HG03378 (cell line): ENCODE measurements around the gene ISX.

Experiments used
- ATAC-seq: cut with Tn5 transposase; IDR thresholded peaks from one replicate; pipeline ENCODE4 v1.9.1; 2021; ENCODE audit warnings: mild to moderate bottlenecking, moderate library complexity; ENCODE audit not compliant: unreplicated experiment

Gene ISX

DNA sequence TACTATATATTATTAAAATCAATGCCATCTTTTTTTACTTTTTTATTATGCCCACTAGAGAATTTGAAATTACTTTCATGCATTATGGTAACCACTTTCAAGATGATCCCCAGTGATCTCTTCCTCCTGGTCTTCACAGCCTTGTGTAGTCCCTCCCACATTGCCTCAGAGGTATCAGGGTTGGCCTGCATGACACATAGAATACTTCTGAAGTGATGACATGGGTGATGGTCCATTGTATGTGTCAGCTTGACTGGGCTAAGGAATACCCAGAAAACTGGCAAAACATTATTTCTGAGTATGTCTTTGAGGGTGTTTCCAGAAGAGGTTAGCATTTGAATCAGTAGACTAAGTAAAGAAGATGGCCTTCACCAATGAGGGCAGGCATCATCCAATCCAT is 14.2 kb upstream of the ISX start:
- ATAC-seq = no peak

DNA sequence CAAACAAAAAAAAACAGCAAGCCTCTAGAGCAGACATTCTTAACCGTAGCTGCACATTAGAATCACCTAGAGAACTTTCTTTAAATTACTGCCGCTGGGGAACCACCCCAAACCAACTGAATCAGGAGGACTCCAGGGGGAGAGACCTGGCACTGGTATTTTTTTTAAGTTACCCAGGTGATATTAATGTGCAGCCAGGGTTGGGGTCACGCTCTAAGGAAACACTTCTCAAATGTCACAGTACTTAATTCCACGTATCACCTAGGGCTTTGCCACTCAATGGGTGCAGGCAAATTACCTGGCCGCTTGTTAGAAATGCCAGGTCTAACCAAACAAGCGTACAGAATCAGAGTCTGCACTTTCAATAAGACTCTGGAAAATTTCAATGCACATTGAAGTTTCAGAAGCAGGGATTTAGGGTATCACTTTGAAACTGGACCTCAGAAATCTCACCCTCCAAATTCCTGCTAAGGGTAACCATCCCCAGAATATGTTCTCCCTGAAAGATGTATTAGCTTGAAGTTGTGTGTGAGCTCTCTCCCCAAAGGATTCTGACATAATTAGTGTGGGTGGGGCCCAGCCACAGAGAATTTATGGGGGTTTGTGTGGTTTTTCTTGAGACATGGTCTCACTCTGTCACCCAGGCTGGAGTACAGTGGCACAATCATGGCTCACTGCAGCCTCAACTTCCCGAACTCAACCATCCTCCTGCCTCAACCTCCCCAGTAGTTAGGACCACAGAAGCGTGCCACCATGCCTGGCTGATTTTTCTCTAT is 12.7 kb upstream of the ISX start:
- no peak for ATAC-seq

DNA sequence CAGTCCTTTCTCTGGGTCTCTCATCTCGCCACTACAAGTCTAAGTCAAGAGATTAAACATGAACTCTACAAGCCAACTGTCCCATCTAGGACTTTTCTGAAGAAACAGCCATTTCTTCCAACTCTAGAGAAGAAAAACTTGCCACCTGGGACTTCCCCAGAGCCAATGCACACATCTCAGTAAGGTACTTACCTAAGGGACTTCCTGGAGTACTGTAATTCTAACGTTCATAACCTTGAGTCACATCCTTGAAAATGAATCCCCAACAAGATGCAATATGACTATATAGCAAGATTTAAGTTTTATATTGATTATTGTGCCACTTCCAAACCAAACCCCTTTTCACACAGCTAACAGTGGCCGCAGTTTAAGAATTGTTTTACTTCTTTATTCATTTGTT is 11.9 kb upstream of the ISX start:
- ATAC-seq = no peak

DNA sequence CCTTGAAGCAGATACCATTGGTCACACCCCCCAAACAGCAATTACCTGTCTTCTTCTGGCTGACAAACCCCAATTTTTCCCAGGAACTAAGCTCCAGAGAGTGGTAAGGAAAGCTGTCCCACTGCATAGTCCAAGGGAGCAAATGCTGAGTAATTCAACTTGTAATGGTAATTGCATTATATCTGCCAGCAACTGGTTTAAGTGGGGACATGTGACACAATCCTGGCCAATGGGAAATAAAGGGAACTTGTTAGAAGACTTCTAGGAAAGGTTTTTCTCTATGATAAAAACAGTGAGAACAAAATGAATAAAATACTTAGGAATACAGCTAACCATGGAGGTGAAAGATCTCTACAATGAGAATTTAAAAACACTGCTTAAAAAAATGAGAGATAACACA is 9.5 kb upstream of the ISX start:
- ATAC-seq = no peak

DNA sequence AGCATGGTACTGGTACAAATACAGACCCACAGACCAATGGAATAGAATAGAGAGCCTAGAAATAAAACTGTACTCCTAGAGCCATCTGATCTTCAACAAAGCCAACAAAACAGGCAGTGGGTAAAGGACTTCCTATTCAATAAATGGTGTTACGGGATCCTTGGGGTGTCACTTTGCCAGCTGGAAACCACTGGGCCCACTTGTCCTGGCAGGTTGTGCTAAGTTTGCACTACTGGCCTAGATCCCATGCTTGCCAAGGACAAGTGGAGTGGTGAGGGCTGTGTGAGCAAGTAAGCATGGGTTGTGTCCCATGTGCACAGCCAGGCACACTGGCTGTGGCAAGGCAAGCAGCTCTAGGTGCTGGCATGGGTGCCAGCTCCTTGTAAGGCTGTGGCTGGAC is 8.8 kb upstream of the ISX start:
- ATAC-seq = no peak

DNA sequence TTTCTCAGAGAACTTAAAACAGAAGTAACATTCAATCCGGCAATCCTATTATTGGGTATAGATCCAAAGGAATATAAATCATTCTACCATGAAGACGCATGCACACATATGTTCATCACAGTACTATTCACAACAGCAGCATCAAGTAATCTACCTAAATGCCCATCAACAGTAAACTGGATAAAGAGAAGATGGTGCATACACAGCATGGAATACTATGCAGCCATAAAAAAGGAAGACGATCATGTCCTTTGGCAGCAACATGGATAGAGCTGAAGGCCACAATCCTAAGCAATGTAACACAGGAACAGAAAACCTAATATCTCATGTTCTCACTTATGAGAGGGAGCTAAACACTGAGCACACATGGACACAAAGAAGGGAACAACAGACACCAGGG is 6.3 kb upstream of the ISX start:
- ATAC-seq = no peak

DNA sequence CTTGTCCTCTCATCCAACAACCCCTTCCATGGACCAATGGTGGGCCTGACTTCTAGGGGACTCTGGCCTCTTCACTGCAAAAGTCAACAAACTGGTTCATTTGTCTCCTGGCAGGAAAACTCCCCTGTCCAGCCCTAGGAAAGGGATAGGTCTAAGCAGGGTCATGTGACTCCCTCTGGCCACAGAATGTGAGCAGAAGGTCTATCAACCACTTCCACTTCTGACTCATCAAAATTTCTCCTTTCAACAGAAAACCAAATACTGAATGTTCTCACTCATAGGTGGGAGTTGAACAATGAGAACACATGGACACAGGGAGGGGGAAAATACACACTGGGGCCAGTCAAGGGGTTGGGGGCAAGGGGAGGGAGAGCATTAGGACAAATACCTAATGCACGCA is 1.3 kb upstream of the ISX start:
- ATAC-seq = peak; percentile 51

DNA sequence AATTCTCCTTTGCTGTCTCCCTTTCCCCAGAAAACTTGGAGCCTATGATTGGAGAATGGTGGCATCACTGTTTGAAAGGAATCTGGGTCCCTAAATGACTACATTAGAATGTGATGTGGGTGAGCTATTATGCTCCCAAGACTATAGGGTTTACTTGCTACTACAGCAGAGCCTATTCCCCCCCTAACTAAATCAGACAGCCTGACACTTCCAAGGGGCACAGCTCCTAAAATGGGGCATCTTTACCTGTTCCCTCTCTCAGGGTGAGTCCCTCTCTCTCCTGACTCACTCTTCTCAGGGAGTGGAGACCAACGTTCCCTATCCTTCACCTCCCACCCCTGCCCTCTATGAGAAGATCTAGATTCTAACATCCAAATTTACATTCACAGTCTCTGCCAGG is 775 bp upstream of the ISX start:
- no peak for ATAC-seq

DNA sequence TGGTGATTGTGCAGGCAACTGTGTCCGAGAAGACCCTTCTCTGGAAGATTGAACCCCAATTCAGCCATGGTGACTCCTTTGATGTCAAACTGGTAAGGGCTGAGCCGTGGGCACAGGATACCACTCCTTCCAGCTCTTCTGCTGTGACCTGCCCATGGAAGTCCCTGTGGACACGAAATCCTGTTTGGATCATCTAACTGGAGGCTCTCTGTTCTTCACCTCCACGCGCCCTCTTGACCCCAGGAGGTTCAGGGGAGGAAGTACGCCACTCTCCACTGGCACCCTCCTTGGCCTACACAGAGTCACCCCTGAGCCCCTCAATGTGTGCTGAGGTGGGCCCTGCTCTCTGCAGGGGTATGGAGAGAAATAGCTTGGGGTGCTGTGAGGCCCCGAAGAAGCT is 810 bp downstream of the ISX start:
- ATAC-seq = no peak

DNA sequence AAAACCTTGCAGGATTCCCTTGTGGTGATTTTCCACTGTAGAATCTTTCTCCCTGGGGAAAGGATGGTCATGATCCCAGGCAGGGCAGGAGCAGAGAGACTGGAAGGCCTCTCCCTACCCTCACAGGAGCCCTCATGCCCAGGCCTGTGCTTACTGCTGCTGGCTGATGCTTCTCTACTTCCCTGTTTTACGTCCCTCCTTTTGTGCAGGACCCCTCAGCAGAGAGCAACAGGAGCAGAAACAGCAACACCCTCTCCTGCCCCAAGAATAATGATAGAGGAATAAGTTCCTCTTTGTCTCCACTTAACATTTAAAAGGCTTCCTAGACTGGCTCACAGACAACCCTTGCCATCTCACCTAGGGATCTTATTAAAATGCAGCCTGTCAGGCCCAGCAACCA is 3.6 kb downstream of the ISX start:
- no peak for ATAC-seq

DNA sequence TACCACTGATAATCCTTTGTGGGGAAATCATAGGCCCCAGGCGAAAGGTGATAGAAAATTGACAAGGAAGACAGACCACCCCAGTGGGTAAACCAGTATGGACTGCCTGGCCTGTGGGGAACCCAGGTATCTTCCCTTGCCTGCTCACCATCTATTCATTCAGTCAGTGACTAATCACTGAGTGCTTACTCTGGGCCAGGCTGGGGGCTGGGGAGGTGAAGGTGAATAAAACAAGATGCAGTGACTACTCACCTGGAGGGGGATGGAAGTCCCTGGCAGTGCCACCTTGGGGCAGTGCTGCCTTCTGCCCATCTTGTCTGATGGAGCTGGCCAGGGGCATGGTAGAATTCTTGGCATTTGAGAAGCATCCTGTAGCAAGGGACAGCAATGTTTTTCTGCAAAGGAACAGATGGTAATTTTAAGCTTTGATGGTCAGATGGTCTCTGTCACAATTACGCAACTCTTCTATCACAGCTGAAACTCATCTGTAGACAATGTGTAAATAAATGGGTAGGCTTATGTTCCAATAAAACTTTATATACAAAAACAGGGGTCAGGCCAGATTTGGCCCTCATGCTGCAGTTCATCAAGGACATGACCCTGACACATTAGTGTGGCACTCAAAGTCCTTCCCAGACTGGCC is 4.6 kb downstream of the ISX start:
- no peak for ATAC-seq

DNA sequence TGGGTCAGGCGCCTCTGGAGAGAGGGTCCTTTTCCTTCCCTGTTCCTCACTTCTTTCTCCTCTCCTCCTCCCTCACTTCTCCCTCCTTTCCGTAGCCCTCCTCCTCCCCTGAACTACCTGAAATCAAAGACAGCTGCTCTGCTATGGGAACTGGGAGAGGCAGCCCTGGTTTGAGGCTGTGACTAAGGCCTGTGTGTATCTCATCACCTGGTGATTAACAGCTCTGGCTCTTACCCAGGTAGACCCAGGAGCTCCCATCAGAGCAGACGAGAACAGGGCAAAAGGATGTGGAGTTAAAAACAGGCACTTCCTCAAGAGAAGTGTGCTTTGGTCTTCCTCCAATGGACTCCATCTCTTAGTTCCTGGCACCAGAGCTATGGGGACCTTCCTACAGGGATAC is 5.8 kb downstream of the ISX start:
- no peak for ATAC-seq

DNA sequence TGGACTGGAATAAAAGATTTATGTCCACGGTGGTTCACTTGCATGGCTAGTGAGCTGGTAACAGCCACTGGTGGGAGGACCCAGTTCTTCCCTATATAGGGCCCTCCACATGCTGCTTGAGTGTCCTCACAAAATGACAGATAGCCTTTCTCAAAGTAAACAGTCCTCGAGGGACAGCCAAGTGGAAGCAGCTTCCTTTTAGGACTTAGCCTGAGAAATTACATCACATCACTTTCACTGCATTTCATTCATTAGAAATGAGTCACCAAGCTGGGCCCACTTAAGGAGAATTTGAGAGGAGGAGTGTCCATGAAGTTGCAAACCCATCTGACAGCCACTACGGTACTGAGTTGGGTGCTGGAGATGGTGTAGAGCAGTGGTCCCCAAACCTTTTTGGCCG is 7.0 kb downstream of the ISX start:
- no peak for ATAC-seq

DNA sequence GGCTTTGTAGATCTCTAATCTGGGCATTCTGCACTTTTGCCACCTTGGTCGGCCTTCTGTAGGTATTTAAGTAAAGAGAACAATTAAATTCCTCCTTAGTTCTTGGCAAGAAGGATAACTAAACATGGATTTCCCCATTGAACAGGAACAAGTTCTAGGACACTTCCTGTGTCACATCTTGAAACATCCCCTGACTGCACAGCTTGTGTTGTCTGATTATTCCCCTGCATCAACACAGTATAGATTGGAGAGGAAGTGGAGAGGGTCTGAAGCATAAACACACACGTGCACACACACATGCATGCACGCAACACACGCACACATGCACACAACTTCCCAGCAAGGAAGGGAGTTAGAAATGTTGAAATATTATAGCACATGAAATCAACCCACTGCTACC is 8.6 kb downstream of the ISX start:
- ATAC-seq = no peak

DNA sequence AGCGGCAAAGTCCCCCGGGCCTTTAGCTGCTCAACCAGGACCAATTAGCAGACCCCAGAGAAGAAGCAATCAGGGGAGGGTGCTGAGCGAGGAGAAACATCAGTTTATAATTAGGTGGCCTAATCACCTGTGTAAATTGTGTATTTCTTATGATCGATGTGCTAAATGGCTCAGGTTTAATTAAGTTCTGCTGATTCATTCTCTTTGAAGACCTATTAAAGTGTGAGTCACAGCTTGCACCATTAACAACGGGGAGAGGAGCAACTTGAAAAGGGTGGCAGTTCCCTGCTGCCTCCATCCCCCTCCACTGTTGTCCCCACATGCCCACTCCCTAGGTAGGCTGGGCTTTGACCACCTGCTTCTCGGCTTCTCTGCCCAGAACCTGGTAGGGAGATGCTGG is 10.7 kb downstream of the ISX start:
- no peak for ATAC-seq

DNA sequence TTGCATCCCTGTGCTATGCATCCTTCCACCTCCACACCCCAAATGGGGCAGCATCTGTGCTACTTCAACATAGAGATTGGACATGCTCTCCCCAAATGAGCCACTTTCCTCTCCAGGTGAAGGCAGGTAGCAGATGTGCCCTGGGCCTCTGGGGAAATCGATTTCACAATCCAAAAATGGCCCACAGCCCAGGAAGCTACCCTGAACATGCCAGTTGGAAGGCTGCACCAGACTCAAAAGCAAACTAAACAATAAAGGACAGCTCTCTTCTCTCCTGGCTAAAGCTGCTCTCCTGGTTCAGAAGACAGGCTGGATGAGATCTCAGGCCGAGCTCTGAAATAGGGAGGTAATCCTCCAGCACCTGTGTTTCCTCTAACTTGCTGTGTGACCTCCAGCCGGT is 19.7 kb downstream of the ISX start:
- ATAC-seq = no peak

DNA sequence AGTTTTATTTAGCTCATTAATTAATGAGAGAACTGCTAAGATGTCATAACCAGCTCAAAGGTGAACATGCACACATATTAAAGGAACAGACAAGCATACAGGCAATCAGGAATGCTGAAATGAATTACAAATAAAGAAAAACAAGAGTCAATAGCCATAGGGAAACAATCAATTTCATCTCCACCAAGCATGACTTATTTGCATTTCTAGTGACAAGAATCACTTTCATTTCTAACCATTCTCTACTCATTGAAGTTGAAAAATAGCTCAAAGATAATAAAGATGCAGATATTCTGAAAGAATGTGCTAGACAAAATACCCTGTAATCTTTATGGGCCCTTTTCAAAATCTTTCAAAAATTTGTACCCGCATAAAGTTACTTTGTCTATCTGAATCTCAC is 23.2 kb downstream of the ISX start:
- ATAC-seq = no peak

DNA sequence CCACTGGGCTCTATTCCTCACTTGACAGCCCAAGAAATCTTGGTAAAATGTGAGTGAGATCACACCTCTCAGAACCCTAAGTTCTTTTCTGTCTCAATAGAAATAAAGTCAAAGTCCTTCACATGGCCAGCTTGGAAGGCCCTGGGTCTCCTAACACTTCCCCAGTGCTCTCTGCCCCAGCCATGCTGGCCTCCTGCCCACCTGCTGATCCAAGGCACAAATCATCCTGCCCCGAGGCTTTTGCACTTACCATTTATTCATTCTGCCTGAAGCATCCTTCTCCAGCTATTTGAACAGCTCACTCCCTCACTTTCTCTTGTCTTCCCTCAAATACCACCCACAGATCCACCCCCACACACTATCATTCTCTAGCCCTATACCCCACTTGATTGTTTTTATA is 26.4 kb downstream of the ISX start:
- no peak for ATAC-seq

DNA sequence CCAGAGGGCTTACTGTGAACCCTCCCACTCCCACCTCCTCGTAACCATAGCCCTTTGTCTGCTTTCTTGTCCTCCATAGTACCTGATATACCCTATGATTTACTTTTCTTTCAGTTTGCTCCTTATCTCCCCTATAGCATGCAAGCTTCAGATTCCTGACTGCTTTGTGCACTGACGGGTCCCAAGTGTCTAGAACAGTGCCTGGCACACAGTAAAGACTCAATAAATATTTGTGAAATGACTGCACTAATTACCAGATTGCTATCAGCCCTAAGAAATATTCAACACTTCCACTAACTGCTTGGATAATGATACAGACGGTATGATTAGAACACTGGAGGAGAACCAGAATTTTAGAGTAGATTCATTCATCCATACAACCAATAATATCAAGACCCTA is 33.0 kb downstream of the ISX start:
- ATAC-seq = no peak

DNA sequence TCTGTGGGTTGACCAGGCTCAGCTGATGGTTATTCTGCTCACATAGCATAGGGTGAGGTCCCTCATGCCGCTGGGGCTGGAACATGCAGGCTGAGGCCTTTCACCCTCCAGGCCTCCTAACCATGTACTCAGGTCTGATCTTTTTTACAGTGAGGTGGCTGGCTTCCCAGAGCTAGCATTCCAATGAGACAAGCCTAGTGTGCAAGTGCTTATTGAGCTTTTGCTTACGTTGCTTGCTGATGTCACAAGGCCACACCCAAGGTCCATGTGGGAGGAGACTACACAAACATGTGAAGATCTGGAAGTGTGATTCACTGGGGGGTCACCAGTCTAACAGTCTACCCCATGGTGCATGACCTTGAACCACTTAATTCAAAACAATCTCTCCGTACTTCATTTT is 33.9 kb downstream of the ISX start:
- no peak for ATAC-seq

DNA sequence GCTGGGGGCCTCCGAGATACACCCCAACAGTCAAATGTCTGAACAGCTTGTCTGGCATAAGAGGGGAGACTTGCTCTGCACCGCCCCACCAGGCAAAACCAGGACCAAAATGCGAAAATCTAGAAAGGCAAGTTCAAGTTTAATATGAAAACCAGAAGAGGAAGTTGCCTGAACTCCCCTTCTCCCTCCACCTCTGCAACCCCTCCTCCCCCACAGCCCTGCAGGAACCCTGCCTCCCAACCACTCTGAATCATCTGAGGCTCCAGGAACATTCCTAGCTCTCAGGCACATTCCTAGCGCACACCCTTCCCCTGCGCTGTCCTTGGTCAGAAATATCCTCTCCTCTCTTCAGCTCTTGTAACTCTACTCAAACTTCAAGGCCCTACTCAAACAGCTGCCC is 36.7 kb downstream of the ISX start:
- no peak for ATAC-seq

DNA sequence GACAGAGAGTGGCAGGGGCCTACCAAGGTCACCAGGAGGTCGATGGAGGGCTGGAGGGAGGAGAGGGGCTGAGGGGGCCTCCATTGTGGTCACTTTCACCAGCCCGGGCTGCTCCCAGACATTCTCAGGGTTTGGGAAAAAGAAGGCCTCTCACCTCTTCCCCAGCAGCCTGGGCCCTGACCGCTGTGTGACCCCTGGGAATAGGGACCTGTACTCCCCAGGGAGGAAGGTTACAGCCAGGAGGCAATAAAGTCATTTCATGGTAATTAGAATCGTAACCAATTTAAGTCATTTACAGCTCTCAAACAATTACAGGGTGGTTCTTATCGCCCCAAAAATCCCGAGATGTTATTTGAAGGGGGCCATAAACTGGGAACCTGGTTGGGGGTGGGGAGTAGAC is 37.8 kb downstream of the ISX start:
- no peak for ATAC-seq

DNA sequence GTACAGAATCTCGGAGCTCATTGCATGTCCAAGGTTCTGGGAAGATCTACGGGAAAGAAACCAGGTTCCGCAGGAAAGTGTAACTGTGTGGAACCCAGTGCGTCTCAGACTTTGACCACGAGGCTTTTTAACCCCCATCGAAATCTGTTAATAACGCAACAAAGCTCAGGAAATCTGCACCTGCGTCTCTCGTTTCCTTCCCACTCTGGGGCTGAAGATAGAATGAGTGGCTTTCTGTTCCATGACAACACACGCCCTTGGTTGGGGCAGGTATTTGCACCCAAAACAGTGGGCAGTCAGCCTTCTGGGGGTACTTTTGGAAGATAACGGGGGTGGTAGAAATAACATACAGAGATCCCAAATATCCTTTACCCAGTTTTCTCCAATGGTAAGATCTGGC is 38.5 kb downstream of the ISX start:
- no peak for ATAC-seq
